Measurements from ENCODE around the gene OR10C1. TPM values are rescaled to one million over a fixed set of nuclear protein-coding genes. Genes with fewer than 3 reads are reported as not detected.

The OR10C1 gene
- total RNA-seq, 1 experiment from 2014 or later = not detected

DNA sequence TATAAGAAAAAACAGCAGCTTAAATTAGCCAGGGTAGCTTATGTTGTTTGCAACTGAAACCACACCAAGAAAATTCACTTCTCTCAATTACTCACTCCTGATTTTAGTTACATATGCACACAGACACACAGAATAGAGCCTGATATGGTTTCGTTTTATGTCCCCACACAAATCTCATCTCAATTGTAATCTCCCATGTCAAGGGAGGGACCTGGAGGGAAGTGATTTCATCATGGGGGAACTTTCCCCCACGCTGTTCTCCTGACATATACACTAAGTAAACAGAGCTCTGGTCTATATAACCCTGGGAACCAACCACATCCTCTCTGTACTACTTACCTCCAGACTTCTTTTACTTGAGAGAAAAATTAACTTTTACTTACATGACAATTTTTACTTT, 14.5 kb upstream of the OR10C1 start:
- no peak overlapping the region for H3K4ac ChIP-seq (ENCODE audit: low read depth, low read length)
- H2BK20ac ChIP-seq (ENCODE audit: low read depth, low read length, poor library complexity, severe bottlenecking) = no peak overlapping the region
- H3T11ph ChIP-seq (ENCODE audit: low read length) = no peak overlapping the region
- H3K23me2 ChIP-seq (ENCODE audit: insufficient read length, low read depth, low read length, poor library complexity, severe bottlenecking) = no peaks in the 10 kb centered on the region
- Mint-ChIP-seq H3K4me3 (no peak overlapping the region), H3K27ac (no peak overlapping the region; a peak in 1 of 7 replicates), H3K9me3 (no peaks in the 10 kb centered on the region; a peak in 2 of 5 replicates), H3K27me3 (ENCODE audit: low read depth) (no peaks in the 10 kb centered on the region), H3K4me1 (peaks cover 12 to 13% of the 10 kb centered on the region in 2 experiments), H3K36me3 (ENCODE audit: insufficient read depth in 1 of 3, low read depth in 3 of 3) (no peaks in the 10 kb centered on the region)
- H3K56ac ChIP-seq (ENCODE audit: insufficient read length, low read depth, low read length) = no peak overlapping the region
- H4K5ac ChIP-seq (ENCODE audit: insufficient read length, low read depth, low read length) = no peak overlapping the region
- no peak overlapping the region for H2BK120ac ChIP-seq (ENCODE audit: low read depth, low read length, poor library complexity, severe bottlenecking)
- H3K79me2 ChIP-seq (ENCODE audit: insufficient read depth, low read length) = no peaks in the 10 kb centered on the region
- no peak overlapping the region for H3K27ac ChIP-seq (ENCODE audit: insufficient read length, low read depth, low read length)
- no peaks in the 10 kb centered on the region for H3K9me3 ChIP-seq (ENCODE audit: control insufficient read depth, low read depth, low read length)
- H2AK5ac ChIP-seq (ENCODE audit: insufficient read length, low read length) = no peak overlapping the region
- WGBS (ENCODE audit: extremely low coverage, insufficient read length, low lambda C conversion rate) = no CpG with 5 or more reads among the region's 2 CpGs
- H2AFZ ChIP-seq (ENCODE audit: low read length) = no peak overlapping the region
- no peak overlapping the region for H4K8ac ChIP-seq (replicated peaks; ENCODE audit: insufficient read length, low read depth, low read length)
- H3K4me2 ChIP-seq (ENCODE audit: insufficient read depth, insufficient read length, low read length) = no peak overlapping the region
- H3K23ac ChIP-seq (ENCODE audit: insufficient read length, low read depth, low read length) = no peak overlapping the region
- no peaks in the 10 kb centered on the region for H3K79me1 ChIP-seq (ENCODE audit: insufficient read depth, low read depth, low read length, poor library complexity, severe bottlenecking)
- TF ChIP-seq, protein P1, sequence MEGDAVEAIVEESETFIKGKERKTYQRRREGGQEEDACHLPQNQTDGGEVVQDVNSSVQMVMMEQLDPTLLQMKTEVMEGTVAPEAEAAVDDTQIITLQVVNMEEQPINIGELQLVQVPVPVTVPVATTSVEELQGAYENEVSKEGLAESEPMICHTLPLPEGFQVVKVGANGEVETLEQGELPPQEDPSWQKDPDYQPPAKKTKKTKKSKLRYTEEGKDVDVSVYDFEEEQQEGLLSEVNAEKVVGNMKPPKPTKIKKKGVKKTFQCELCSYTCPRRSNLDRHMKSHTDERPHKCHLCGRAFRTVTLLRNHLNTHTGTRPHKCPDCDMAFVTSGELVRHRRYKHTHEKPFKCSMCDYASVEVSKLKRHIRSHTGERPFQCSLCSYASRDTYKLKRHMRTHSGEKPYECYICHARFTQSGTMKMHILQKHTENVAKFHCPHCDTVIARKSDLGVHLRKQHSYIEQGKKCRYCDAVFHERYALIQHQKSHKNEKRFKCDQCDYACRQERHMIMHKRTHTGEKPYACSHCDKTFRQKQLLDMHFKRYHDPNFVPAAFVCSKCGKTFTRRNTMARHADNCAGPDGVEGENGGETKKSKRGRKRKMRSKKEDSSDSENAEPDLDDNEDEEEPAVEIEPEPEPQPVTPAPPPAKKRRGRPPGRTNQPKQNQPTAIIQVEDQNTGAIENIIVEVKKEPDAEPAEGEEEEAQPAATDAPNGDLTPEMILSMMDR (conservative IDR thresholded peaks at IDR 0.05) = no peak
- H2BK15ac ChIP-seq (ENCODE audit: low read depth, low read length) = no peak overlapping the region
- no peak overlapping the region for H3K18ac ChIP-seq (ENCODE audit: insufficient read length, low read depth, low read length)
- H3K9ac ChIP-seq (ENCODE audit: extremely low read depth, insufficient read length, low read length) = no peak overlapping the region
- peaks cover 3% of the 10 kb centered on the region; the same call in 1 of the 2 replicates for H3K4me1 ChIP-seq (ENCODE audit: insufficient read depth, low read length)
- DNase-seq = no peak
- no peaks in the 10 kb centered on the region for H4K20me1 ChIP-seq (ENCODE audit: control insufficient read depth, insufficient read depth, insufficient read length)
- no peaks in the 10 kb centered on the region for H3K27me3 ChIP-seq (ENCODE audit: insufficient read depth, low read length)
- H2BK5ac ChIP-seq (ENCODE audit: insufficient read length, low read length) = no peak overlapping the region
- no peak overlapping the region for H4K91ac ChIP-seq (ENCODE audit: insufficient read length, low read depth, low read length)
- no peak overlapping the region for H2BK12ac ChIP-seq (ENCODE audit: insufficient read length, low read depth, low read length)
- no peak overlapping the region for H3K14ac ChIP-seq (ENCODE audit: insufficient read depth, low read length)
